ENCODE results near the gene PTPRT.

GRCh38 chr20:42340368-42340767 is 849.3 kb downstream of the PTPRT start:
- TF ChIP-seq CTCF (IDR thresholded peaks at IDR 0.05), result no peak
- TF ChIP-seq POLR2AphosphoS5 (IDR thresholded peaks at IDR 0.05), result no peak

All from breast epithelium (tissue), 3 donors.